HG03520 (cell line): ENCODE results near the gene FAM117B.
"Not testable (repeated sequence)": the region's sequence is repeated elsewhere in the genome, so short reads cannot be mapped to it uniquely, and the experiment has no call there.

ENCODE experiments used
- ATAC-seq: cut with Tn5 transposase; IDR thresholded peaks from one replicate; pipeline ENCODE4 v1.9.1; 2021; ENCODE audit warnings: mild to moderate bottlenecking, moderate library complexity; ENCODE audit not compliant: unreplicated experiment

Gene FAM117B

DNA sequence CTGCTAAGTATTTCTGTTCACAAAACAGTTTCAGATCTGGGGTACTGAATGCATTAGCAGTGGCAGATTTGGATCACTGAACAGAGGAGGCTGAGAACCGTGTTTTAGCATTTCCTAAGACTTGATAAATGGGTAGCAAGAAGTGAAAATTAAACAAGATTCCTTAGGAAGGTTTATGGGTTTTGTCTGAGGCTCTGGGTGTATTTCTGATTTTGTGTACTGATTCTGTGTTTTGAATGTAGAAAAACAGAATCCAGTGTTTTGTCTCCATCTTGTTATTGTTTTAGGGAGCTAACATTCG is 1.4 kb downstream of the FAM117B start:
- no peak for ATAC-seq

DNA sequence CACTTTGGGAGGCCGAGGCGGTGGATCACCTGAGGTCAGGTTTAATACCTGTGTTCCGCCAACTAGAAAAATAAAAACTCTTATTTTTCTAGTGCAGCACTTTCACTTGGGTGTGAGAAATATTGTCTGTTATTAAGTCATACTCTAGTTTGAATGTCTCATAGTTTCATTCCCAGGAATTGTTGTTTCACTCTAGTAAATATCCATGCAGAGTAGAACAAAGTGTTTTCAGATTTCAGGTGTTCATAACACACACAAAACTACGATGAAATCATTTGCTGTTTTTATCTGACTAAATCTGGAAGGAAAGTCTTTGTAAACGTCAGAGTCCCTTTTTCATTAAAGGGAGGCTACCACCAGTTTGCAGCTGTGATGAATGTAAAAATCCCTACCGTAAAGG is 4.0 kb downstream of the FAM117B start:
- ATAC-seq, result no peak

DNA sequence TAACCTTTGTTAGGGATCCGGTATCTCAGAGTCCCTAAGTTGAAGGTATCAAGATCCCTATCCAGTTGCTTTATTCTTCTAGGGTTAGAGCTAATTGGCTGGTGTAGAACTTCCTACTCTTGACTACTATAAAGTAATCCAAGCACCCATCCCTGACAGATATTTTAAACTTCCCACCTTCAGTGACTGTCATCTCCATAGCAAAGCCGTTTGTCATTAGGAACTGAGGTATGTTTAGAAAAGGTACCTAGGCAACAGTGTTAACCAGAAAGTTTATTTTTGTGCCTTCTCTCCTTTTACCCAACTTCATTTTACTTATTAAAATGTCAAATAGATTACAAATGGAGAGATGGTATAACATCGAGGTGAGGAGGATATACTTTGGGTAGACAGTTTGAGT is 4.5 kb downstream of the FAM117B start:
- ATAC-seq, result no peak

DNA sequence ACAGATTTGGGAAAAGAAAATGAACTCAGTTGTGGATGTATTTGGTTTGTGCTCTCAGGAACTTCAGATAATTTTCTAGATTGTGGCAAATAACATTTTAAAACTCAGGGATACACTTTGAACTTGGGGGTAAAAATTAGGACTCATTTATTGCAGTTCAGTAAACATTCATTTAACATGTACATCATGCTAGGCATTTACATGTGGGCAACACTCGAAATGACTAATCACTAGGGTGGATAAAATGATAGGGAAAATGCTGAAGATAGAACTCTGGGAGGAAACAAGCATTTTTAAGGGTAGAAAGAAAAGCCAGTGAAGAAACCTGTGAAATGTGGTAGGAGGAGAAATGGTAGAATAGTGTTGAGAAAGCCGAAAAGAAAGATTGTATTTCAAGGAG is 7.8 kb downstream of the FAM117B start:
- ATAC-seq, result no peak

DNA sequence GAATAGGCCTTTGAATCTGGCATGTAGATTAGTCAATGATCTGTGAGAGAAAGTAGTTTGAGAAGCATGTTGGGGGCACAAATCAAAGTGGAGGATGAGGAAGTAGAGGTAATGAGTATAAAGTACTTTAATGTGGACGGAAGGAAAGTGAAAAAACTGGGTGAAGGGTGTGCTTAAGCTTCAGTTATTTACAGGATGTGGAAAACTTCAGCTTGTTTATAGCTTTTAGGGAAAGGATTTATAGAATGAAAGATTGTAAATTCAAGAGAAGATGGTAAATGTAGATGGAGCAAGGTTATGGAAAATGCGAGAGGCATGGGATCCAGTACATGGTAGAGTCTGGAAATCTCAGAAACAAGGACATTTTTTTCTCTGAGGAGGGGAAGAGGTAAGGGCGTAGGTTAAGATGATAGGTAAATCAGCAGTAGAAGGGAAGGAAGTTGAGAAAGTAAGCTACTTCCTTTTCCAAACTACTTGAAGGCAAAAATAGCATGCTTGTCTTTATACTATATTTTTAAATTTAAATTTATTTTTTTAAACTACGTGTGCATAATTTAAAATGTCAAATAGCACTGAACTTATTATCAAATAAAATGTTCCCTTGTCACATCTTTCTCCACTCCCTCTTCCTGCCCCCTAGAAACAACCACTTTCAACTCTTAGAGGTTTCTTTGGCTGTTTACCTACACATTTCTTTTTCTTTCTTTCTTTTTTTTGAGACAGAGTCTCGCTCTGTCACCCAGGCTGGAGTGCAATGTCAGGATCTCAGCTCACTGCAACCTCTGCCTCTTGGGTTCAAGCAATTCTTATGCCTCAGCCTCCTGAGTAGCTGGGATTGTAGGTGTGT is 8.5 kb downstream of the FAM117B start:
- ATAC-seq, result no peak

DNA sequence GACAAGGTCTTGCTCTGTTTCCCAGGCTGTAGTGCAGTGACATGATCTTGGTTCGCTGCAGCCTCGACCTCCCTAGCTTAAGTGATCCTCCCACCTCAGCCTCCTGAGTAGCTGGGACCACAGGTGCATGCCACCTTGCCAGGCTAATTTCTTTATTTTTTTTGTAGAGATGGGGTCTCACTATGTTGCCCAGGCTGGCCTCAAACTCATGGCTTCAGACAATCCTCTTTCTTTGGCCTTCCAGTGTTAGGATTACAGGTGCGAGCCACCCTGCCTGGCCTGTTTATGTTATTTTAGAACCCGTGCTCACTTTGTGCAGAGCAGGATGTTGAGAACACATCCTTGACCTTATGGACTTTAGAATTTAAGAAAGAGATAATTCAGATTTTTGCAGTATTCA is 17.4 kb downstream of the FAM117B start:
- no peak for ATAC-seq

DNA sequence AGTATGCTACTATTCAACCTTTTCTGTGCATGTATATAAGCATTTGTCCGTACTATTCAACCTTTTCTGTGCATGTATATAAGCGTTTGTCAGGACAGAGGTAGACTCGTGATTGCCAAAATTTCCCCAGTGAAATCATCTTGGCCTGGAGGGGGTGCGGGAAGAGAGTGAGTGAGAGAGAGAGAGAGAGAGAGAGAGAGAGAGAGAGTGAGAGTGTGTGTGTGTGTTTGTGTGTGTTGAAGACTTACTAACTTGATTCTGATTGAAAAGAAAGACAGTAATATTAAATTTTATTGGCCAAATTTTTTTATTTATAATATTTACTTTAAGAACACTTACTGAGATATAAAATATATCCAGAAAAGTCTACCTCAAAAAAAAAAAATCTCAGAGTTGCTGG is 19.1 kb downstream of the FAM117B start:
- ATAC-seq, result no peak

DNA sequence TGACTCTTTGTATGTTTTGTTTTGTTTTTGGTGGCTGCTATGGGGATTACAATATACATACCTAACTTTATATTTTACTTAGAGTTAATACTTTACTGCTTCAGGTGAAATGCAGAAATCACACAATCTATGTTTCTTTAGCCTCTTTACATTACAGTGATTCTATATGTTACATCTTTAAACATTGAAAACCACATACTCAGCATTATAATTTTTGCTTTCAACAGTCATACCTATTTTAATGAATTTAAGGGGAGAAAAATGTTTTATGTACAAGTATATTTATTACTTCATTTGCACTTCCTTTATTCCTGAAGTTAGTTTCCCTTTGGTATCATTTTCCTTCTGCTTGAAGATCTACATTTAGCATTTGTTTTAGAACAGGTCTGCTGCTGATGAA is 23.1 kb downstream of the FAM117B start:
- ATAC-seq, result no peak

DNA sequence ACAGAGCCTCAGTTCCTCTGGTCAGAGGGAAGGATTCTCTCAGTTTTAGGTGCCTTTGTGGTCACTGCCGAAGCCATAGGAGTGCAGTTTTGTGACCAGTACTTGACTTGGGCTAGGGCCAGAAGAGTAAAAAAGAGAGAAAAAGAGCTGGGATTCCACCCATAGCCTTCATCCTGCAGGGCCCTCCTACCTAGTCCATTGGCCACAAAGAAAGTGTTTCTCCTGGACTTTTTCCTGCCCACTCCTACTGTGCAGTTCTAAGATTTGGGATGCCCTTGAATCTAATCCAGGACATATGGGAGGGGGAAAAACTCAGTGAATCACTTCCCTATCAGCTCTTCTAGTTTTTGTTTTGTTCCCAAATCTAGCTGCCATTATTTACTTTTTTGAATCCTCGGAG is 26.0 kb downstream of the FAM117B start:
- ATAC-seq, result no peak

DNA sequence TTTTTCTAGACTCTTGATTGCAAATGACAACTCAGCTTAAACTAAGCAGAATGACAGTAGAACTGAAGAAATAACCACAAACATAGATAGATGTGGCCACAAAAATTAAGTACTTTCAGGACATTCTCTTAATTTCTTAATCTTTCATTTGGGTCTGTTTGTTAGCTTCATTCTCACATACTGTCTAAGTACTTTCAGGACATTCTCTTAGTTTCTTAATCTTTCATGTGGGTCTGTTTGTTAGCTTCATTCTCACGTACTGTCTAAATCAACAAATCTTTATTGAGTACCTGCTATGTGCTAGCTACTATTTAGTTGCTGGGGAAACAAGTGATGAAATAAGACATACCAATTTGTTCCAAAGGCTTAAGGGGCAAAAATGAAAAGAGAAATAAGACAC is 35.1 kb downstream of the FAM117B start:
- ATAC-seq, result no peak

DNA sequence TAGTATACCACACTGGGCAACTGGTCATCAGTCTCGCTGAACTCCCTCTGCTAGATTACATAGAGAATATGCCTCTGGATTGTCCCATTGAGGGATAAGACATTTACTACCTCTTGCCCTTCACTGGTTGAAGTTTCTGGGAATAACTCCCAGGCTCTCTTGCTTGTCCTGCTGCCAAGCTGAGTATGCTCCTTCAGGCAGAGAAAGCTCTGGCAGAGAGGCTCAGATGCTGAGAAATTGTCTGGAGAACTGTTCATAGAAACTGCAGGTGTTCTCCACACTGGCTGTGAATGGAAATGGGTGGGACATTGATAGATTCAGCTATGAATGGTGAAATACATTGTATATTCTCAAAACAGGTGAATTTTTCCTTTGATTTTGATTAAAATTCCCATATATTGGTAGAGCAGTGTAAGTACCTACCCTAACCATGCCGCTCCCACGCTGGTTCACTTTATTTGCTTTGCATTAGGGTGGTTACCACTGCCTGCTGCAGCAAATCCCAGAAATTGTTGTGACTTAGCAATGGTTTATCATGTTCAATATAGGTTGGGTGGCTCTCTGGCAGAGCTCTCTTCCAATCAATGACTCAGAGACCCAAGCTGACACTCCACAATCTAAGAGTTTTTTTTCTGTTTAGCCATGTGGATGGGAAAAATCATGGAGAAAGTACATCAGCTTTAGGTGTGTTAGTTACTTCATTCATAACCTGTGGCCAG is 36.7 kb downstream of the FAM117B start:
- no peak for ATAC-seq

DNA sequence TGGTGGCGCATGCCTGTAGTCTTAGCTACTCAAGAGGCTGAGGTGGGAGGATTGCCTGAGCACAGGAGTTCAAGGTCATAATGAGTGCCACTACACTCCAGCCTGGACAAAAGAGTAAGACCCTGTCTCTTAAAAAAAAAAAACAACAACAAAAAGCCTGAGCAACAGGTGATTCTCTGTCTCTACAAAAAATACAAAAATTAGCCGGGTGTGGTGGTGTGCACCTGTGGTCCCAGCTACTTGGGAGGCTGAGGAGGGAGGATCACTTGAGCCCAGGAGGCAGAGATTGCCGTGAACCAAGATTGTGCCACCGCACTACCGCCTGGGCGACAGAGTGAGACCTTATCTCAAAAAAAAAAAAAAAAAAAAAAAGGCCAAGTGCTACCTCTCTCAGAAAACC is 40.3 kb downstream of the FAM117B start:
- ATAC-seq, result not testable (repeated sequence)

DNA sequence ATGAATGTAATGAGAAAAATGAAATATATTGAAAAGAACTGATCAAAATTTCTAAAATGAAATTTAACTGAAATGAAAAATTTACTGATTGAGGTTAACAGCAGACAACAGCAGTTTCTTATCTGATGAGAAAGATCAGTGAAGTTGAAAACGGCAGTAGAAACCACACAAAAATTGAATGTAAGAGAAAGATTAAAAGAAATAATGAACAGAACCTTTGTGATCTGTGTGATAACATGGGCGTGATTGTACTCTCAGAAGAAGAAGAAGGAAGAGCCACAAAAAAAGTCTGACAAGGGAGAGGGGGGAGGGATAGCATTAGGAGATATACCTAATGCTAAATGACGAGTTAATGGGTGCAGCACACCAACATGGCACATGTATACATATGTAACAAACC is 45.2 kb downstream of the FAM117B start:
- ATAC-seq, result no peak

DNA sequence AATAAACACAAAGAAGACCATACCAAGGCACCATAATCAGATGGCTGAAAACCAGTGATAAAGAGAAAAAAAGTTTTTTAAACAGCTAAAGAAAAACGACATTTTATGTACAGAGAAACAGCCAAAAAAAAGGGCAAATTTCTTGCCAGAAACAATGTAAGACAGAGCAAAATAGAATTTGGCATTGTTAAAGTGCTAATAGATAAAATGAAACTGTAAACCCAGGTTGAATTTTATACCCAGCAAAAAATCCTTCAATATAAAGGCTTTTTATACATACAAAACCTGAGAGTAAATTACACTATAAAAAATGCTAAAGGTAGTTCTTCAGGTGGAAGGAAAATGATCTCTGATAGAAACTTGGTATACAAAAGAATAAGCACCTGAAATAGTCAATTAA is 45.7 kb downstream of the FAM117B start:
- no peak for ATAC-seq

DNA sequence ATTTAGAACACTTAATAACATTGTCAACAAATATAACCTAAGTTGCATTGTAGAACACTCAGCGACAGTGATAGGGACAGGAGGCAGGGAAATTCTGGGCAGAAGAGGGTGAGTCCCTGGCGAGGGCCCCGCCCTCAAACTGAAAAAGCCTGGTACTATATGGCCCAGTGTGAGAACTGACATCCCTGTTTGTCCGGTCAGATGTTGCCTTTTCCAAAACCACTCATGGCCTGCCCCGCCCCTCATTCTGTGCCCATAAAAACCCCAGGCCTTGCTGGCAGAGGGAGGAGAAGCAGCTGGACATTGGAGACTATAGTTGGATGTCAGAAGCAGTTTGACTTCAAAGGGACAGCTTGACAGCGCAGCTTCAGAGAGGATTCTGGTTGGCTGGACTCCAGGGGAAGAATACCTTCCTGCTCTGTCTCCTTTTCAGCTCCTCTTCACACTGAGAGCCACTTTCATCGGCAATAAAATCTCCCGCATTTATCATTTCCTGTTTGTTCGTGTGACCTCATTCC is 47.0 kb downstream of the FAM117B start:
- ATAC-seq, result no peak

DNA sequence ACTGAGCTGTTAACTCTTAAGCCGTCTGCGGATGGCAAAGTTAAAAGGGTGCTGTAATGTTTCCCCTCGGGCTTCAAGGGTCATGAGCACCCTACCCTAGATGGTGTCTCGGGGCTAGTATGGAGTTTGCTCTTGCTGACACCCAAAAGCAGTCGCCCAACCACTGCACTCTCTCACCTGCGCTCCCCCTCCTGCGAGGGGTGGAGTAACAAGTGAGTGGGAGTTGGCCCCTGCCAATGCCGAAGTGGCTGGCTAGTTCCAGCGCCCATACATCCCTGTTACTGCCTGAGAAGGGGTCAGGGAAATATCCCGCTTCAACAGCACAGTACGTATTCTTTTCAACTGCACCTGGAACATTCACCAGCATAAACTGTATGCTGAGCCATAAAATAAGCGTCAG is 47.5 kb downstream of the FAM117B start:
- ATAC-seq, result no peak

DNA sequence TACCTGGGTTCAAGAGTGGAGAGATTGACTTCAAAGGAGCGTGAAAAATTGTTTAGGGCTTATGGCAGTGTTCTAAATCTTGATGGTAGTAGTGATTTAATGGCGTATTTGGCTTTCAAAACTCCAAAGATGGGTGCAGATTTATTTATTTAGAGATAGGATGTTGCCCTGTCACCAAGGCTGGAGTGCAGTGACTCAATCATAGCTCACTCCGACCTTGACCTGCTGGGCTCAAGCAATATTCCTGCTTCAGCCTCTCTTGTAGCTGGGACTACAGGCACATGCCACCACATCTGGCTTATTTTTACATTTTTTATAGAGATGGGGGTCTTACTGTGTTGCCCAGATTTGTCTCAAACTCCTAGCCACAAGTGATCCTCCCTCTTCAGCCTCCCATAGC is 52.5 kb downstream of the FAM117B start:
- no peak for ATAC-seq

DNA sequence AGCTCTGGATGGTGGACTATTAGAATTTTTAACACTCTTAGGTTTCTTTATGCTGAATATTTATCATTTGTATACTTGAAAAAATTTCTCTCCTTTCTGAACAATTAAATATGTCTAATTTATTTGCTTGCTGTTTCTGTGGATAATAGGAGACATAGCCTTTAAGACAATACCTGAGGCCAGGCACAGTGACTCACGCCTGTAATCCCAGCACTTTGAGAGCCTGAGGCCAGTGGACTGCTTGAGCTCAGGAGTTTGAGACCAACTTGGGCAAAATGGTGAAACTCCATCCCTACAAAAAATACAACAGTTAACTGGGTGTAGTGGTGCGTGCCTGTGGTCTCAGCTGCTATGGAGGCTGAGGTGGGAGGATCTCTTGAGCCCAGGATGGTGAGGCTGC is 54.7 kb downstream of the FAM117B start:
- ATAC-seq, result no peak

DNA sequence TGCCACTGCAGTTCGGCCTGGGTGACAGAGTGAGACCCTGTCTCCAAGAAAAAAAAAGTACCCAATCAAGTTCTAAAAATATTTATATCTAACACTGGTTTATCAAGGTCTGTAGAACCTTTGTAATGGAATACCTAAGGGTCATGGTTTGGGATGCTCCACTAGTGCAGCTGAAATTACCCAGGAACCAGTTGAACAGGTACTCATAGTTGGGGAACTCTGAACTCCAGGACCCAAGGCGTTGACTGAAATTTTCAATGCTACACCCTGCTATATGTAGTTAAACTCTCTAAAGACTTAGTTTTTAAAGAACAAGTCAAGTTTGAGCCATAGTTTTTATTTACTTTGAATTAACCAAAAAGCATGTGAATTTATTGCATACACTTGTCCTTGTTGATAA is 55.1 kb downstream of the FAM117B start:
- no peak for ATAC-seq

DNA sequence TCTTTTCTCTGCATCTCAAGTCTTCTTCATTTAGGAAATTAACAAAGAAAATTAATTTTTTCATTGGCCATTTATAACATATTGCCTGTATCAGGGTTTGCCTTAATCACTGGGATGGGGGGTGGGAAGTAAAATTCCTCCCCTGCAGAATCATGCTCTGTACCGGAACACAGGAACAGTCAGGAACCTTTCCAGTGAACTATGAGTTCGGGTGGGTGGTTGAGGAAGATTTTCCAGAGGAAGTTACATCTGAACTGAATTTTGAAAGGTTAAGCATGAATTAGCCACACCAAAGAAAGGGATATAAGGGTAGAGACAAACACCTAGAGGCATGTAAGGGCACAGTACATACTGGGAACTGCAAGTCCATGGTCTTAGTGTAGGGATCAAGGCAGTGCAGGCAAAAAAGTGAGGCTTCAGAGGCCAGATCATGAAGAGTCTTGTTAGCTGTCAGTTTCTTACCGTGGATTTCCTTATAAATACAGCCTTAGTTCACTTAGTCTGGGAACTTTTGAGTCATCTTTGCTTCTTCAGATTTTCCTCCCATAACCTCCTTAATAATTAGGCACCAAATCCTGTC is 55.6 kb downstream of the FAM117B start:
- ATAC-seq, result no peak

DNA sequence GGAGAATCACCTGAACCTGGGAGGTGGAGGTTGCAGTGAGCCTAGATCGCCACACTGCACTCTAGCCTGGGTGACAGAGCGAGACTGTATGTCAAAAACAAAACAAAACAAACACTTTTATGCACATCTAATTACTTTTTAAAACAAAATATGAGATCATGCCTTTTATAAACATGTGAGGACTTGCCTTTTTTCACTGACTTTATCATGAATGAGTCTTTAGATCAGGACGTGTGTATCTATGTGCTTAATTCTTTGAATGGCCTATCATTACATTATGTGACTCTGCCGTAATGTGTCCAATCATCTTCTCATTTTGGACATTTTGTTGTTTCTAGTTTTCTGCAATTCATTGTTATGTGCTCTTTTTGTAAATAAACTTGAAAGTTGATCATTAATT is 58.7 kb downstream of the FAM117B start:
- no peak for ATAC-seq

DNA sequence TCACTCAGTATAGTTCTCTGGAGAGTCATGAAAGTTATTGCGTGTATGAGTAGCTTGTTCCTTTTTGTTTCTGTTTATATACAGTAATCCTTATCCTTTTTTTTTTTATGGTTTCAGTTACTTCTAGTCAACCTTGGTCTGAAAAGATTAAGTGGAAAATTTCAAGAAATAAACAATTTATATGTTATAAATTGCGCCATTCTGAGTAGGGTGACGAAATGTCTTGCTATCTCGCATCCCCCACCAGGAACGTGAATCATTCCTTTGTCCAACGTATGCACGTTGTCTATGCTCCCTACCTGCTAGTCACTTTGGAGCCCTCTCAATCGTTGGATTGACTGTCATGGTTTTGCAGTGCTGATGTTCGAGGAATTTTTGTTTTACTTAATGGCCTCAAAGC is 60.4 kb downstream of the FAM117B start:
- no peak for ATAC-seq
